GM12892 (cell line): ENCODE measurements around the gene HHIPL1.

Source experiments
- POLR2A ChIP-seq: IDR thresholded peaks from 2 replicates; pipeline ENCODE4 v1.6.1; 2011; ENCODE audit warnings: low read depth, low read length, control low read depth
- POLR2AphosphoS5 ChIP-seq: IDR thresholded peaks from 2 replicates; pipeline ENCODE4 v1.6.1; 2011; ENCODE audit warnings: low read depth, low read length, control low read depth
- TAF1 ChIP-seq: IDR thresholded peaks from 2 replicates; pipeline ENCODE4 v1.6.1; 2011; ENCODE audit warnings: low read depth, mild to moderate bottlenecking, control low read depth, low read length, borderline replicate concordance

DNA sequence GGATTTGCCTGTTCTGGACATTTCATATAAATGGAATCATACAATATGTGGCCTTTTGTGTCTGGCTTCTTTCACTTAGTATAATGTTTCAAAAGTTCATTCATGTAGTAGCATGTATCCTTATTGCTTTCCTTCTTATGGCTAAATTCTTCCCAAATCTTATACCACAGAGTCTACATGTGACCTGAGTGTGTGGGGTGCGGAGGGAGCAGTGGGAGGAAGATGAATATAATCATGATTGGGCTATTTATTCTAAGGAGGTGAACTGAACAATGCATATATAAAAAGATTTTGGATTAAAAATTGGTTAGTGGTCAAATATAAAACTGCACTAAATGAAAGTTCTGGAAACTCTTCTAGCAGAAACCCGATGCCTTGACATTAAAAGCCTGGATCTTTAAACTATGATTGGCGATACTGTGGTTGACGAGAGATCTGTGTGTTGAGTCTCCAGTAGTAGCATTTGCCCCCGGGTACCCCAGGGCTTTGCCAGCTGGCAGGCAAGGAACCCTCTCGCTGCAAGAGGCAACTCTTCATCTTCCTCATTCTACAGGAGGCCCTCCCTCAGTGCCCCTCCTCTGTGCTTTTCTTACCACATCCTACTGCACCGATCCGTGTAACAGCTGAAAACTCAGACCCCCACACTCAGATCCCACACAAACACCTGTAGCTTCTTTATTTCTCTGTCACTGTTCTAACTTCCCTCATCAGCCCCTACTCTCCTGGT is 41.8 kb downstream of the HHIPL1 start:
- TF ChIP-seq POLR2AphosphoS5 (no peak), POLR2A (no peak), TAF1 (no peak)
